ENCODE results near the gene STARD4. TPM values are rescaled to one million over a fixed set of nuclear protein-coding genes. Genes with fewer than 3 reads are reported as not detected.

STARD4 gene
- total RNA-seq, 1 experiment from 2014 or later, result 71.3 TPM

DNA sequence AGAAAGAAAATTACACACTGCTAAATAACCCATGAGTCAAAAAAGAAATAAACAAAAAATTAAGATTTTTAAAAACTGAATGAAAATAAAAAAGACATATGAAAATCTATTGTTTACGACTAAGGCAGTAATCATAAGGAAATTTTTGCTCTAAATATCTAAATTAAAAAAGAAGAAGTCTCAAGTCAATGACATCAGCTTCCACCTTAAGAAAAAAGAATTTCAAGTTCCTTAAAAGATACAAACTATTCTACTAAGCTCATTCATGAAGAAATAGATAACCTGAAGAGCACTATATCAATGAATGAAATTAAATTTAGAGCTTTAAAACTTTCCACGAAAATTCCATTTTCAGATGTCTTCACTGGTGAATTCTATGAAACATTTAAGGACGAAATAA, 15.7 kb upstream of the STARD4 start:
- no peak for DNase-seq (ENCODE audit: low read depth)

GRCh38 chr5:111520908-111521307, 8.6 kb upstream of the STARD4 start:
- DNase-seq (ENCODE audit: low read depth), result no peak

- DNase-seq (ENCODE audit: low read depth), result no peak
Measured at GRCh38 chr5:111518777-111519176, 6.4 kb upstream of the STARD4 start.

DNA sequence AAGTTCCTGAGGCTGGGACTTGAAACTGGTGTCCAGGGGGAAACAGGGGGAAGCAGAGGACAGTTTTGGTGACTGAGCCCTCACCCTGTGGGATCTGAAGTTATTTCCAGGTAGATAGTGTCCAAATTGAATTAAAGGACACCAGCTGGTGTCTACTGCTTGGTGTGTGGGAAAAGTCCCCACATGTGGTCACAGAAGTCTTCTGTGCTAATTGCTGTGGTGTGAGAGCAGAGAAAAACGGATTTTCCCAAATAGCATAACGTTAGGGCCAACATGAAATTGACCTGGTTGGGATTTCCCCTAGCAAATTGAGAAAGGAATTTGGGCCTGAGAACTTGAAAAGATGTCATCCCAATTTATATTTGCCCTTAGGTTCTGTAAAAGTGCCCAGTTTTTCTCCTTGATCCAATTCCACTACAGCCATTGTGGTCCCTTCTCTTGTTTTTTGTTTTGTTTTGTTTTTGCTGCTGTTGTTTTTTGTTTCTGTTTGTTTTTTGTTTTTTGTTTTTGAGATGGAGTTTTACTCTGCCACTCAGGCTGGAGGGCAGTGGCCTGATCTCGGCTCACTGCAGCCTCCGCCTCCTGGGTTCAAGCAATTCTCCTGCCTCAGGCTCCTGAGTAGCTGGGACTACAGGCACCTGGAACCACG, 5.6 kb upstream of the STARD4 start:
- peak; percentile 23 for DNase-seq (ENCODE audit: low read depth)

GRCh38 chr5:111514087-111514486, 1.8 kb upstream of the STARD4 start:
- no peak for DNase-seq (ENCODE audit: low read depth)

GRCh38 chr5:111513131-111513520, 791 bp upstream of the STARD4 start:
- DNase-seq (ENCODE audit: low read depth), result no peak

DNA sequence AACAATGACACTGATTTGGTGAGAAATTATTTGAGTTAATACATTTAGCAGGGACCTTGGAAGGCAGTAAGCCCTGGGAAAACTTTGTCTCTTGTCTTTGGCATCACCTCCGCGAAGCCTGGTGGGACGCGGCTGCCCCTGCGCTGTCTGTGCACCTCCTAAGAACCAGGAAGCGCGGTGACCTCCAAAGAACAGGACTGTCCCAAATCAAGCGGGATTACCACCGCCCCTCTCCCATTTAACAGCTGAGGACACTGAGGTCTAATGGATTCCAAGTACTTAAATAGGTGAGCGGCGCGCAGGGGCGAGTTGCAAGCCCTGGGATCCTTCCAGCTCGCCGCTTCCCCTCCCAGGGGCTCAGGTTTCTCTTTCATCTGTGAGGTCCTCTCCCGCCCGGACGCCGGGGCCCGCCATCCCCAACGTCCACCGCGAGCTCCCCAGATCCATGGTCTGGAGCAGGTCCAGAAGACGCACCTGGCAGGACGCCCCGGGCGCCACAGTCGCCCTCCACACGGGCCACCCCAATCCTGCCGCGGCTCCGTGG, 432 bp downstream of the STARD4 start:
- DNase-seq (ENCODE audit: low read depth), result peak; percentile 34

DNA sequence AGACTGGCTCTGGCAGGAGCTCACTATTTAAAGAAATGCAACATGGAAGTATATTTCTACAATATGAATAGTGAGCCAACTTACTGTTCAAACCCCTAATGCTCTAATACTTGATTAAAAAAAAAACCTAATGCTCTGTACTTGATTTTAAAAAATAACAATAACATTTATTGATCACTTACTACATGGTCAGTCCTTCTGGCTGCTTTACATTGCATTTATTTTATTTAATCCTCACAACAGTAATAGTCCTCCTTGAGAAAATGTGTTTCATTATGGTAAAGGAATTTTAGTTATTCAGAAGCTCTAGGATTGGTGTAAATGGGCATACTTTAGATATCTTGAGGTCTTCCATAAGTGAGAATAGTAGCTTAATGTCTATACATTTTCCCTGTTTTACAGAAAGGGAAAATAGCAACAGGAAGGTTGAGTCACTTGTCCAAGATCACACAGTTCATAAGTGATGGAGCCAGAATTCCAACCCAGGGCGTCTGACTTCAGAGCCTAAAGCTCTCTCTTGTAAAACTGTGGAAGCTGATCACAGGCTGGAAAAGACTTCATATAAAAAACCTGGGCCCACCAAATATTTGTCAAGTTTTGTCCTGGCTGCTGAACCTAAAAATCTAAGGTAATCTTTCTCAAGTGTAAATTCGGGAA, 1.0 kb downstream of the STARD4 start:
- peak; percentile 17 for DNase-seq (ENCODE audit: low read depth)

DNA sequence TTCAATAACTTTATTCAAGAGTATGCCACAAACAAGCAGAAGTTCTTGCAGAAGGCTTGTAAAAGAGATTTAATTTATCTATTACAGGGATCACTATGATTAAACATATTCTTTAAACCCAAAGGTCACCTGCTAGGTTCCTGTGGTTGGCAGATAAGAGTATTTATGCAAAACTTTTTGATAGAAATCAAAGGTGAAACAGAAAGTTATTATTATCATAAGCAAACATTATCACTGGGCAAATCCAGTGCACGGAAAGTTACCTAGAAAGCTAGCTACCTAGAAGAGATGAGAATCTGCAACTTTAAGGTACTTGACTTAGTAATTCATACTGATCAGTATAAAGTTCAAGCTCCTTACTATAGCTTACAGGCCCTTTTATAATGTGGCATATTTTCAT, 3.2 kb downstream of the STARD4 start:
- no peak for DNase-seq (ENCODE audit: low read depth)

DNA sequence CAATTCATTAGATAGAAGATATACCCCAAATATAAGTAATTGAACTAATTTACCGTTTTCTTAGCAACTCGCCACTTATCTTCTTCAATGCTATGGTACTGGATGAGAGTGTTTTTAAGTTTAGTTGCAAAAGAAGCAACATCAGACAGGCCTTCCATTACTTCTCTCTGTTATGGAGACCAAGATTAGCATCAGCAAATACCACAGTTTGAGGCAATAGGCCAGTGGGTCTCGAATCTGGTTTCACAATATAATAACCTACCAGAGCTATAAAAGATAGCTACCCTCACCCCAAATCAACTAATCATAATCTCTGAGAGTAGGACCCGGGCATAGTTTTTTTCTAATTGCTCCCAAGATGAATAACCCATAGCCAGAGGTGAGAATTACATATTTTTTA, 5.1 kb downstream of the STARD4 start:
- no peak for DNase-seq (ENCODE audit: low read depth)

DNA sequence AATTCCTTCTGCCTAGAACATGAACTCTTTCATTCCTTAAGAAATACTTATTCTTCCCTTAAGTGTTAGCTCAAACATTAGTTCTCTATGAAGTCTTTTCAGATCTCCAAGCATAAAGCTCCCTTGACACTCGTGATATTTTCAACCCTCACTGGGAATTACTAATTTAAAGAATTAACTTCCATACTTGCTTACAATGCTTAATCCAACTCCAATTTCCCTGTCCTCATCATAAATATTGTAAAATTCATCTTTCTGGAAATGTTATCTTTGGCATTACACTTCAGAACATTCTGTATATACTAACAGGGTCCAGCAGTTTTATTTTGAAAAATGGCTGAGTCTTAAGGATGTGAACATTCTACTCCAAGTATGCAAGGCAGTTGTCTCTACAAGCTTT, 7.2 kb downstream of the STARD4 start:
- no peak for DNase-seq (ENCODE audit: low read depth)

DNA sequence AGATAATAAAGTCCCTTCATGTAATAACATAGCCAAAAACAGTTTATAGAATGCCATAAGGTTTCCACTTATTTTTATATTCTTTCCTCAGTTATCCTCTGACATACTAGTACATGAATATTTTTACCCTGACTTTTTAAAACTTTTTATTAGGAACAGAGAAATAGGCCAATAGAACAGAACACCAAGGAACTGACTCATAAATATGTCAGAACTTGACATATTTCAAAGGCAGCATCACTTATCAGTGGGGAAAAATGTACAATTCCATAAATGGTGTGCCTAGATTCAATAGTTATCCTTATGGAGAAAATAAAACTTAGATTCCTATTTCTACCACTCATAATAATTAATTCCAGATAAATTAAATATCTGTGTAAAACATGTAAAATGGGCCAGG, 9.4 kb downstream of the STARD4 start:
- no peak for DNase-seq (ENCODE audit: low read depth)

DNA sequence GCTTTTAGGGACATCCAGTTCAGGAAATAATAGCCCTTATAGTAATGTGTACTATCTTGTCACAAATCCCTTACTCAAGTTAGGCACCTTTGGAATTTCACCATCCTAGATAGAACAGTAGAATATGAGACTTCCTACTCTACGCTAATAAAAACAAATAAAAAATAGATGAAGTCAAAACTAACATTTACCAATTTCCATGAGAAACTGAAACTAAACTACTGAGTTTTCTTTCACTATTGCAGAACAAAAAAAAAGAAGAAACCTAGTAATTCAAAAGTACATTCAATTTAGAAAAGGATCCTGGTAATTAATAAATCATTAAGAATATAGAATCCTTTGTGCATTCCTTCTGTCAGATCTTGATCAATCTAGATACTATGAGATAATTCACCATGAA, 14.0 kb downstream of the STARD4 start:
- no peak for DNase-seq (ENCODE audit: low read depth)

DNA sequence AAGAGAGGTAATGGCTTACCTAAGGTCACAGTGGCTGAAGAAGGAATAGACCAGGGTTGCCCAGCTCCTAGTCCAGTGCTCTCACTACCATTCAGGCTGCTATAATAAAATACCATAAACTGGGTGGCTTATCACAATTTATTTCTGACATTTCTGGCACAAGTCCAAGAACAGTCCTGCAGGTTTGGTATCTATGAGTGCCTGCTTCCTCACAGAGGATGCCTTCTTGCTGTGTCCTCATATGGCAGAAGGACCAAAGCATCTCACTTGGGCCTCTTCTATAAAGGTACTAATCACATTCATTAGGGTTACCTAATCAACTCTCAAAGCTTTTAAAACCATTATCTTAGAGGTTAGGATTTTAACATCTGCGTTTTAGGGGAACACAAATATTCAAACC, 17.2 kb downstream of the STARD4 start:
- DNase-seq (ENCODE audit: low read depth), result no peak

- DNase-seq (ENCODE audit: low read depth), result no peak
Measured at GRCh38 chr5:111494355-111494999, 17.9 kb downstream of the STARD4 start.

DNA sequence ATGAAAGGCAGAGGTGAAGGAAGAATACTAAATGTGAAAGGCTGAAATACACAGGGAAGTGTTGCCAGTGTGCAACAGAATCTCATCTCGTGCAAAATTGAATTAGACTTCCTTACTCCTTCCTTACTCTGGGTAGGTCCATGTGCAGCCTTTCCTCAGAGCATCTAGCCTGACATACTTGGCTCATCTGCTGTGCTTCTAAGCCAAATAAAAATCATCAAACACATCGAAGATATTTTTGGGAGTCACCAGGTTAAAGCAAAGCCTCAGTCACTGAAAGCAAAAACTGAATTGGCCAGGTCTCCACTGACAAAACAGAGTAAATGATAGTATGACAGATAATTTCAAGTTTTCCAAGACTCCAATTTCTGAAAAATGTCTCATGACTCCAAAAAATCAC, 19.3 kb downstream of the STARD4 start:
- no peak for DNase-seq (ENCODE audit: low read depth)

DNA sequence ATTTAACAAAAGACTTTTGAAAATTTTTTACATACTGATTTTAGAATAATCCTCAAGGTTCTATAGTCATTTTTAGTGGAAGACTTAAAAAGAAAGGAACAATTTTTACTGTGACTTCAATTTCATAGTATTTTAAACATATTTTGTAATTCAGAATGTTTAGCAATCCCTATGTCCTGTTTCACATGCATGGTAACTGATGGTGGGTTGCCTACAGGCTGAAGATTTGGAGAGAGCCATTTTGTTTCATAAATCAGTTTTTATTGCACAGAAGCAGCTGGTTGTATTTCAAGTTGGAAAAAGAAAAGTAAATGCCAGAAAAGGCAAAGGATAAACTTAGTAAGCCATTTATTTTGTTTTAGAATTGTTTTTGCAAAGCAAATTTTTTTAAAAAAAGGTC, 24.0 kb downstream of the STARD4 start:
- no peak for DNase-seq (ENCODE audit: low read depth)

DNA sequence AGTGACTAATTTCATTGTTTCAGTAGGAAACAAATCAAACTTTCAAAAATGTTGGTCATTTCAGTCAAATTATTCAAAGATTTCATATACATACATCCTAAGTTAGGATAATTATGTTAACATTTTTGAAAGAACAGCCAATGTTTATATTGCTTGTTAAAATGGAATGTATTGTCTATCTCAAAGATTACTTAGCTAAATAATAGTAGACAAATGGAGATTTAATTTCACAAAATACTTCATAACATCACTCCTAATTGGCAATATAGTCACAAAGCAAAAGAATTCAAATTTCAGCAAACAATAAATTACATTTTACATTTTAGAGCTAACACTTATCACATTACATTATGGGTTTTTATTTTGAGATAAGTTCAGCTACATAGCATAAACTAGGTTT, 25.4 kb downstream of the STARD4 start:
- DNase-seq (ENCODE audit: low read depth), result no peak

- no peak for DNase-seq (ENCODE audit: low read depth)
Measured at GRCh38 chr5:111486055-111486454, 26.3 kb downstream of the STARD4 start.

DNA sequence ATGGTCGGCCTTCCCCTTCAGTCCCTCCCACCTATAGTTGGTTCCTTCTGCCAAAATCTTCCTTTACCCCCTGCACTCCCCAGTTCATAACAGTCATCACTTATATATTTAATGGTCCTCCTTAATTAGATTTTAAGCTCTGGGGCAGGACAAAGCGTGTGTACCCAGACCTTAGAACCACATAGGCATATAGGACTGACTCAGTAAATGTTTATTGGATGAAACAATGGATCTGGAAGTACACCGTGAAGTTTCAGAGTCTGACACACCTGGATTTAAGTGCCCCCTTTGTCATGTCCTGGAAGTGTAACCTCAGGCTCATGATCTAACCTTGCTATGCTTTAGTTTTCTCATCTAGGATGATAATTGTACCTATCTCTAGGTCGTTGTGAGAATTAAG, 32.0 kb downstream of the STARD4 start:
- no peak for DNase-seq (ENCODE audit: low read depth)

DNA sequence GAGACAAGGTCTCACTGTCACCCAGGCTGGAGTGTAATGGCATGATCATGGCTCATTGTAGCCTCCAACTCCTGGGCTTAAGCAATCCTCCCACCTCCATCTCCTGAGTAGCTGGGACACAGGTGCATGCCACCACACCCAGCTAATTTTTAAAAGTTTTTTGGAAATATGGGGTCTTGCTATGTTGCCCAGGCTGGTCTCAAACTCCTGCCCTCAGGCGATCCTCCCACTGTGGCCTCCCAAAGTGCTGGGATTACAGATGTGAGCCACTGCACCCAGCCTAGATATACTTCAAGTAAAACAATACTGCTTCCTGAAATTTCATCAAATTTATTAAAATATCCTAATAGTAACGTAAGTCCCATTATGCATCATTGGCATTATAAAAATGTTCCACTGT, 33.4 kb downstream of the STARD4 start:
- DNase-seq (ENCODE audit: low read depth), result no peak

- DNase-seq (ENCODE audit: low read depth), result no peak
Measured at GRCh38 chr5:111478266-111478665, 34.1 kb downstream of the STARD4 start.

DNA sequence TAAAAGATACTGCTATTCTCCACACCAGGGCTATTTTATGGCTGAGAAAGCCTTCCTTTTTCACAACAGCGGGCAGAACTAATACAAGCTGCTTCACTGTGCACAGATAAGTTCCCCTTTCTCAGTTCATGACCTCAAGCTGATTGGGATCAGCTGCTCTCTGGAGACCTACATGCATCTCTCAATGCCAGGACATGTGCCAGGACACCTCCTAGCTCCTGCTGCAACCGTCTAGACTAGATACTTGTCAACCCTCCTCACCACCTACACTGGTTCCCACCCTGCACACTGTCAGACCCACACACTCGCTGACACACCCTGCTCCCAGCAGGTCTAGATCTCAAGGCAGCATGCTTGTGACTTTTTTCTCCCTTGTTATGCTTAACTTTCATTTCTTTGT, 39.8 kb downstream of the STARD4 start:
- DNase-seq (ENCODE audit: low read depth), result no peak

All from RPMI7951 (cell line).